Heart right ventricle (tissue), 16 donors: ENCODE data around the gene HOXC10. TPM values are rescaled to one million over a fixed set of nuclear protein-coding genes. Genes with fewer than 3 reads are reported as not detected.
A peak's percentile ranks its signal among the peaks of the same experiment; 100 is the strongest.

Experiments used
- ATAC-seq, 8 donors: fragments of 200-7000 bp; cut with Tn5 transposase; one replicate each; pipeline ENCODE4 v1.9.1; 2020; ENCODE audit warnings: mild to moderate bottlenecking in 8 of 8, moderate library complexity in 8 of 8, moderate number of reproducible peaks in 1 of 8
- DNase-seq, 2 donors: peaks; one replicate each; pipeline ENCODE4 v3.0.0-alpha.2; 2020
- H3K27ac ChIP-seq, 10 donors: fragments of 200-600 bp; sonication (generic) in 2 of 10; one replicate each; pipeline versions ENCODE4 v1.5.0 to v1.8.0; 2020 to 2022; ENCODE audit warnings: mild to moderate bottlenecking in 3 of 10
- H3K27me3 ChIP-seq, 7 donors: fragments of 200-600 bp; one replicate each; pipeline ENCODE4 v1.8.0; 2021 to 2022; ENCODE audit warnings: mild to moderate bottlenecking in 2 of 7
- H3K36me3 ChIP-seq, 9 donors: fragments of 200-600 bp; sonication (generic) in 1 of 9; one replicate each; pipeline versions ENCODE4 v1.5.0 to v1.8.0; 2020 to 2022; ENCODE audit warnings: mild to moderate bottlenecking in 2 of 9
- H3K4me1 ChIP-seq, 9 donors: fragments of 200-600 bp; sonication (generic) in 1 of 9; one replicate each; pipeline versions ENCODE4 v1.5.0 to v1.8.0; 2020 to 2022; ENCODE audit warnings: mild to moderate bottlenecking in 4 of 9
- H3K4me3 ChIP-seq, 10 donors: fragments of 200-600 bp; sonication (generic) in 2 of 10; one replicate each; pipeline versions ENCODE4 v1.5.0 to v1.8.0; 2020 to 2022; ENCODE audit warnings: mild to moderate bottlenecking in 7 of 10, moderate library complexity in 2 of 10
- H3K9me3 ChIP-seq, 11 donors: fragments of 200-600 bp in 10 of 11; sonication (generic) in 2 of 11; one replicate each; pipeline versions ENCODE4 v1.5.0 to v1.8.0; 2013 to 2022; ENCODE audit warnings: mild to moderate bottlenecking in 2 of 11, control low read depth in 1 of 11, moderate library complexity in 1 of 11
- WGBS, 2 donors: extraction: QIAGEN DNeasy Blood & Tissue Kit; methylation state at CpG; one replicate each; pipeline ENCODE4 v1.1.7; 2013; ENCODE audit warnings: inconsistent platforms in 1 of 2; 5-methylcytosine and 5-hydroxymethylcytosine counted together
- intact Hi-C, 10 donors: fragments of 100-400 bp; cut with DNase I; formaldehyde crosslinking; loops; one replicate each; pipeline versions ENCODE4 v1.11.1 to v1.14.2; 2022
- polyA plus RNA-seq, 2 donors: library from polyadenylated mRNA; stranded (reverse); fragments of 200-250 nt; gene quantifications; one replicate each; pipeline ENCODE4 v1.2.3, GENCODE V29; 2013
- total RNA-seq, 10 donors: library from RNA; stranded (reverse); fragmentation: NEBNext Ultra II Directional in 3 of 10; extraction: Animal tissue kit (Norgen Biotek cat#: 25700) in 3 of 10; gene quantifications; one replicate each; pipeline versions ENCODE4 v1.2.1 to v1.2.4, GENCODE V29; 2021 to 2023
- TF ChIP-seq, protein P1 (sequence below), 9 donors: fragments of 200-600 bp; sonication (generic) in 2 of 9; IDR thresholded peaks; one replicate each; pipeline versions ENCODE4 v1.5.0 to v1.8.0; 2021 to 2022; ENCODE audit warnings: antibody characterized with exemption in 9 of 9, mild to moderate bottlenecking in 5 of 9, moderate library complexity in 1 of 9
- donor health status: Arrhythmogenic right ventricular cardiomyopathy.
- donor health status: ischemic (EF 13 %, LVEDD 7.1; RV severe dilation, severe dysfunction).
- donor health status: healthy with polysubstance abuse.
- donor health status: DM: no; HTN: yes; CAD: no.
- donor health status: DM: no; HTN: no; CAD: no.
- donor health status: ischemic (EF 25% LVEDD 6.9; RV normal size, moderate dysfunction).
- donor health status: ischemic (EF 25% LVEDD 5.7; RV mildly dilated, moderate dysfunction).
- donor health status: healthy.
- donor health status: DM: yes; HTN: yes; CAD: no.
- donor health status: Ischemic cardiomyopathy.
- donor health status: ischemic (EF 35%, LVEDD 5.7; RV mildly dilated, moderate dysfunction).
- donor health status: nonischemic (EF 11% LVEDD 7.7; RV severe dilation, severe dysfunction).
- donor health status: DM: yes; HTN: yes; CAD: no.
- donor health status: PGD.
- donor health status: ischemic (EF 29% LVEDD 5.4; RV normal size, mild dysfunction).
- donor health status: nonischemic (EF 23%, LVEDD 6.1; RV moderate dilation, normal function).

Gene HOXC10
- total and polyA plus RNA-seq, 12 donors = not detected

DNA sequence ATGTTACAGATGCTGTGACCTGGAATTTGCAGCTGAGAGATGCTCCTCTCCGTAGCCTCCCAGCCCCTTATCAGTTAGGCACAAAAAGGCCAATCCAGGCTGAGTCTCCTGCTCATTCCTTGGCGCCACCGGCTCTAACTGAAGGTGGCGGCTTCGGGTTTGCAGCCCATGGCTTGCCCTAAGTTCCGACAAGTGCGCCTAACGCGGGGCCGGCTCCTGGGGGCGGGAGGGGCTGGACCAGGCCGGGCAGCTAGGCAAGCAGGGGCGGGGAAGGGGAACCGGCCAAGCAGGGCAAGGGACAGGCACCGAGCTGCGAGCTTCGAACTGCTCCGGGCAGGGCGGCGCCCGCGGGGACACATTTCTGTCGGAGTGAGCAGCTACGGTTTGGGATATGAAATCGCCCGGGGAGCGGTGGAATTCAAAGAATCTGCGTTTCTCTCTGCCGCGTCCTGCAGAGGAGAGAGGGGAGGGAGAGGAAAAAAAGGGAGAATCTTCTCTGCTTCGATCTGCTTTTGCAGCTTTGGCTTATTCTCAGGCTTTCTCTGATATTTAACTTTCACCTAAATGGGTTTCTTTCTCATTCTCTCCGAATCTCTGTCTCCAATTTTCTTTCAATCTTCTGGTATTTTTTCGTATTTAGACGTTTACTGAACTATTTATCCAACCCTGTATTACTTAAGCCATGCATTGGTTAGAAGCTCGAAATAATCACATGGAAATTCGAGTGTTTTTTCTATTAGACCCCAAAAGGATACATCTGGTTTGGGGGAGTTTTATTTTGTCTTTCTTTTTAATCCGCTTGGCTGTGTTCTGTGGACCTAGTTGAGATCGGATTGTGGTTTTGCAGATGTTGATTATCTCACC is 31.8 kb upstream of the HOXC10 start:
- WGBS, 2 donors = 3 to 5% methylated on average over 38 of the region's 38 CpGs

DNA sequence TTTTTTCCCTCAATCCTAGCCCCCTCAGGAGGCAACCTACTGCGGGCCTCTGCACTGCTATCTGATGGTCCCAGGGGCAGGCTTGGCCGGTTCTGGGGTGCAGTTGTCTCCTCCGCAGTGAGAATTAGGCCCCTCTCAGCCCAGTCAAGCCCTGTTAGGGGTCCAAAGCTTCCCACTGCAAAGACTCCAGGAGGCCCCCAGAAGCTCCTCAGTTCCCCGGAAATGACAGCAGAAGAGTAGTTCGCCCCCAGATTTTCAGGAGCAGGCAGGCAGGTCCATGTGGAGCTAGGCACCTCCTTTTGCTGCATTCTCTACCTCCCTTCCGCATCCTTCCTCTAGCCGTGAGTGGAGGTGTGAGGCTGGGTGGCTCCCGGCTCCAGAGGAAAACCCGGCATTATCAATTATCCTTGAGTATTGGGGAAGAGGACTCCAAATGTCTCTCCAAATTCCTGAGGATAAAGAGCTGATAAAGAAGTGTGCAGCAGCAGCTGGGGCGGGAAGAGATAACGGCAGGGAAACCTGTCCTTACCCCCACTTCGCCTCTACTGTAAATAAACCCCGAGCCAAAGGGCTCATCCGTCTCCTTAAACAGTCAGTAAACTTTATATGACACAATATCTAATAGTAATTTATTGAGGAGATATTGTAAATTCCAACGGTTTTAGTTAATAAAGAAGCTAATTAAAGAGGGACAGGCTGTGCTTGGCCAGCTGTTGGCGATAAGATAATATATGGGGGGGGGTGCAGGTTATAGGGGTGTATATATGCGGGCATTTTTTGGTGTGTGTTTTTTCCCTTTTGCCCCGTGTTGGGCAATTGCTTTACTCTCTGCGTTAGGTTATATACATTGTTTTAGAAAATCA is 30.9 kb upstream of the HOXC10 start:
- Histone ChIP-seq H3K4me1 (peaks cover 0 to 22% (median 10%) of the 10 kb centered on the region in 9 donors), H3K9me3 (no peaks in the 10 kb centered on the region), H3K27ac (no peak overlapping the region), H3K27me3 (peaks cover 78 to 100% (median 100%) of the 10 kb centered on the region in 7 donors), H3K4me3 (no peak overlapping the region), H3K36me3 (no peaks in the 10 kb centered on the region)
- whole genome bisulfite sequencing, 2 donors = 5 to 6% methylated on average over 19 of the region's 19 CpGs
- intact Hi-C loops = no loop called here
- TF ChIP-seq, protein P1, sequence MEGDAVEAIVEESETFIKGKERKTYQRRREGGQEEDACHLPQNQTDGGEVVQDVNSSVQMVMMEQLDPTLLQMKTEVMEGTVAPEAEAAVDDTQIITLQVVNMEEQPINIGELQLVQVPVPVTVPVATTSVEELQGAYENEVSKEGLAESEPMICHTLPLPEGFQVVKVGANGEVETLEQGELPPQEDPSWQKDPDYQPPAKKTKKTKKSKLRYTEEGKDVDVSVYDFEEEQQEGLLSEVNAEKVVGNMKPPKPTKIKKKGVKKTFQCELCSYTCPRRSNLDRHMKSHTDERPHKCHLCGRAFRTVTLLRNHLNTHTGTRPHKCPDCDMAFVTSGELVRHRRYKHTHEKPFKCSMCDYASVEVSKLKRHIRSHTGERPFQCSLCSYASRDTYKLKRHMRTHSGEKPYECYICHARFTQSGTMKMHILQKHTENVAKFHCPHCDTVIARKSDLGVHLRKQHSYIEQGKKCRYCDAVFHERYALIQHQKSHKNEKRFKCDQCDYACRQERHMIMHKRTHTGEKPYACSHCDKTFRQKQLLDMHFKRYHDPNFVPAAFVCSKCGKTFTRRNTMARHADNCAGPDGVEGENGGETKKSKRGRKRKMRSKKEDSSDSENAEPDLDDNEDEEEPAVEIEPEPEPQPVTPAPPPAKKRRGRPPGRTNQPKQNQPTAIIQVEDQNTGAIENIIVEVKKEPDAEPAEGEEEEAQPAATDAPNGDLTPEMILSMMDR (IDR thresholded peaks at IDR 0.05) = no peak
- ATAC-seq (no peak), DNase-seq (no peak)

More for the DNA sequence above, 31.8 kb upstream of the HOXC10 start:
- DNase-seq (no peak), ATAC-seq (peak in 1 of 8 donors; percentile 20)
- Histone ChIP-seq H3K4me3 (no peak overlapping the region), H3K4me1 (peaks cover 0 to 22% (median 10%) of the 10 kb centered on the region in 9 donors), H3K27me3 (peaks cover 77 to 100% (median 100%) of the 10 kb centered on the region in 7 donors), H3K9me3 (no peaks in the 10 kb centered on the region), H3K27ac (no peak overlapping the region), H3K36me3 (no peaks in the 10 kb centered on the region)
- TF ChIP-seq, protein P1 (IDR thresholded peaks at IDR 0.05) = no peak
- intact Hi-C loops = no loop called here

DNA sequence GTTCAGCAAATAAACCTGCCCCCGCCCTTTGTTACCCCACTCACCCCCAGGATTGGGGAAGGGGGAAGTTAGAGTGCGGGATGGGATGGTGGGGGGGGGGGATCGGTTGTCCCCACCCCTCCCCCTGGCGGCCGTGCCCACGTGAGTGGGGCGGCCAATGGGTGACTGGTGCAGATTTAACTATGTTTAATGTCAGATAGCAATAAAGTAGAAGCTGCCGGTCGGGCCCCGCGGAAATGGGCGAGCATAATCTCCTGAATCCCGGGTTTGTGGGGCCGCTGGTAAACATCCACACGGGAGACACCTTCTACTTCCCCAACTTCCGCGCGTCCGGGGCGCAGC is 30.3 kb upstream of the HOXC10 start, which contains the start of gene HOXC12:
HOXC12 (plus strand) TSS at position 210 of the 342 bp plus-strand sequence; CDS start at position 237, 27 bp downstream.
- intact Hi-C loops = no loop called here
- WGBS, 2 donors = 2 to 4% methylated on average over 20 of the region's 20 CpGs
- Histone ChIP-seq H3K27ac (no peak within 1 kb of the TSS), H3K9me3 (no peaks in the 10 kb centered on the region), H3K4me1 (peaks cover 0 to 22% (median 10%) of the 10 kb centered on the region in 9 donors), H3K36me3 (no peaks in the 10 kb centered on the region), H3K27me3 (peaks cover 81 to 100% (median 100%) of the 10 kb centered on the region in 7 donors), H3K4me3 (no peak within 1 kb of the TSS)
- TF ChIP-seq, protein P1 (IDR thresholded peaks at IDR 0.05) = no peak
- DNase-seq = no peak
- no peak for ATAC-seq

DNA sequence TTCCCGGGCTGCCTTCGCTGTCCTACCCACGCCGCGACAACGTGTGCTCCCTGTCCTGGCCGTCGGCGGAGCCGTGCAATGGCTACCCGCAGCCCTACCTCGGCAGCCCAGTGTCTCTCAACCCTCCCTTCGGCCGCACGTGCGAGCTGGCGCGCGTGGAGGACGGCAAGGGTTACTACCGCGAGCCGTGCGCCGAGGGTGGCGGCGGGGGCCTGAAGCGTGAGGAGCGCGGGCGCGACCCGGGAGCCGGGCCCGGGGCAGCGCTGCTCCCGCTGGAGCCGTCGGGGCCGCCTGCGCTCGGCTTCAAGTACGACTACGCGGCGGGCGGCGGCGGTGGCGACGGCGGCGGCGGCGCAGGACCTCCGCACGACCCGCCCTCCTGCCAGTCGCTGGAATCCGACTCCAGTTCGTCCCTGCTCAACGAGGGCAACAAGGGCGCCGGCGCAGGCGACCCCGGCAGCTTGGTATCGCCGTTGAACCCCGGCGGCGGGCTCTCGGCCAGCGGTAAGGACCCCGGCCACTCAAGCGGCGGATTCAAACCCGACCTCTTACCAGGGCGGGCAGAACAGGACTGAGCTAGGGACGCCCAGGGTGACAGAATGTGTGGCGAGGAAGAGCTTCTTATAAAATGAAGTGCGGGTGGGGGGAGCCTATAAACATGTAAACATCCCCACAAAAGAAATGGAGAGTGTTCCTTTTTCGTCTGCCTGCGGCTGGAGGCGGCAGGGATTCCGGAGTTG is 29.7 kb upstream of the HOXC10 start:
- intact Hi-C loops = no loop called here
- Histone ChIP-seq H3K4me3 (no peak overlapping the region), H3K9me3 (no peaks in the 10 kb centered on the region), H3K36me3 (no peaks in the 10 kb centered on the region), H3K27ac (no peak overlapping the region), H3K27me3 (peaks cover 78 to 100% (median 100%) of the 10 kb centered on the region in 7 donors), H3K4me1 (peaks cover 0 to 22% (median 10%) of the 10 kb centered on the region in 9 donors)
- ATAC-seq (no peak), DNase-seq (no peak)
- TF ChIP-seq, protein P1 (IDR thresholded peaks at IDR 0.05) = no peak
- 2 to 3% methylated on average over 83 to 86 of the region's 86 CpGs for WGBS, 2 donors
